ENCODE measurements around the gene PPP1R13L.

PPP1R13L gene

DNA sequence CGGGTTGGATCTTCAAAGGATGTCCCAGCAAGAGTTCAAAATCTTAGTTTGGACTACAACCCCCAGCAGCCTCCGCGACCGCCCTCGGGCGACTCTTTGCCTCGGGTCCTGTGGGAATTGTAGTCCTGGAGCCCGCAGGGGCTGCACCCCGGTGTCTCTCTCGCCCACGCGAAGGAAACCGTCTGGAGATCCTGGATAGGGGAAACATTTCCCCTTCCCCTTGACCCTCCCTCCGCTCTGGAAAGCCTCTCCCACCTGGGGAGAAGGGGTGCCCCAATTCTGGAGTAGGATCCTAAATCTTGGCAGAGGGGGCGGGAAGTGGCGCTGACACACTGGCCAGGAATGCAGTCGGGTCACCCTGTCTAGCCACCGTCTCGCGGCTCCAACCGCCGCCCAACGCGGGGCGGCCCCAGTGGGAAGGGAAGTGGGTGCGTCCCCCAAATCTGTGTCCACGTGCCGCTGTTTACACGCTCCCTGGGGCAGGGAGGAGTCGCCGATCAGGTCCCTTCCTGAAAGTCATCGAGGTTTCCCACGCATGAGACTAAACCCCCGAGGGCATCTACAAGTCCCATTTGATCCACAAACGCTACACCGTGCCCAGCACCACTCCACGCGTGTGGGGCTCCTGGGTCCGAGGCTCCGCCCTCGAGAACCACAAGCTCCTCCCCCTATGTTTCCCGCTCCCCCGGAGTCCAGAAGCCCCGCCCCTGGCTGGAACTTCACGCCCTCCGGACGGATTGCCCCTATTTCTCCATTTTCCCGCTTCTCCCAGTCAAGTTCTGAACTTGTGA is 761 bp upstream of the PPP1R13L start:
- DNase-seq (ENCODE audit: low spot score): peak; percentile 97

DNA sequence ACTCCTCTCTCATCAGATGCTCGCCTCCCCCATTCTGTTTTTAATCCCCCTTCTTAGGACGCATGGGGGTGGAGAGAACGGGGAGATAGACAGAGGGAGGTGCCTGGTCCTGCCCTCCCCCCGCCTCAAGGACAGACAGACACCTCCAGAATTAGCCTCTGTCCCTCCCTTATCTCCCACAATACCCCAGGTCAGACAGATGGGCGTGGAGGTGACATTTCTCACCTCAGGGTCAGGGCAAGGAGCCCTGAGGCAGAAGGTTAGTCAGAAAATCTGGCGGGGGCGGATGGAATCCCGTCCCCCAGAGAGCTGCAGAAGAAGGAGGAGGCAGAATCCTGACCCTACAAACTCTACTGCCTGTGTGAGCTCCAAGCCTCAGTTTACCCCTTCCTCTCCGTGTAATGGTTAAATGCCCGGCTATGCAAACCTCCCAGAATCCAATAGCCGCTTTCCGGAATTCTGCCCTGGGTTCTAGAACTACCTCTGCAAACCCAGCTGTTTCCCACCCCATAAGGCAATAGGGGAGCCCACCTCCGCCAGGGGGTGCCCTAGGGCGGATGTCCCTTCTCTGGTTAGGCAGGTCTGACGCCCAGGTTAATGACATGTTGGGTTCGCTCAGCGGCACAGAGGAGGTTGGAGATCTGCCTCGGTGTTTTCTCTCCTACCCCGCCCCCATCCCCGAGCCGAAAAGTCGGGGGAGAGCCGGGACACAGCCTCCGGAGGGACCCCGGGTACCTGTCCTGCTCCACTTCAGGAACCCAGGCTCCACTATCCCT is 900 bp downstream of the PPP1R13L start:
- DNase-seq (ENCODE audit: low spot score): no peak

DNA sequence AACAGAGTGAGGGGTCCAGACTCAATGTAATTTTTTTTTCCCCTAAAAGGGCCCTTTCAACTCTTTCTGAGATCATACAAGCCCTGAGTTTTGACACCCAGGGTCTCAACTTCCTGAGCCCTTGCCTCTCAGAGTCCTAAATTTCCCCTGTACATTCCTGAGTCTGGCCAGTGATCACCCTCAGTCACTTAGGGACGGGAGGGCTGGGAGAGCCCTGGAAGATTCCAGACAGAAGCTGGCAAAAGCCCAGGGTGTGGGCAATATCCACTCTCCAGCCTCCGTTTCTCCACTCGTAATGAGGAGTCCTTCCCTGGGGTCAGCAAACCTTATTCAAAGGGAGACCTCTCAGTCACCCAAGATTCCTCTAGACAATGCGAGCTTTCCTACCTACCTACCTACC is 1.6 kb downstream of the PPP1R13L start:
- no peak for DNase-seq (ENCODE audit: low spot score)

DNA sequence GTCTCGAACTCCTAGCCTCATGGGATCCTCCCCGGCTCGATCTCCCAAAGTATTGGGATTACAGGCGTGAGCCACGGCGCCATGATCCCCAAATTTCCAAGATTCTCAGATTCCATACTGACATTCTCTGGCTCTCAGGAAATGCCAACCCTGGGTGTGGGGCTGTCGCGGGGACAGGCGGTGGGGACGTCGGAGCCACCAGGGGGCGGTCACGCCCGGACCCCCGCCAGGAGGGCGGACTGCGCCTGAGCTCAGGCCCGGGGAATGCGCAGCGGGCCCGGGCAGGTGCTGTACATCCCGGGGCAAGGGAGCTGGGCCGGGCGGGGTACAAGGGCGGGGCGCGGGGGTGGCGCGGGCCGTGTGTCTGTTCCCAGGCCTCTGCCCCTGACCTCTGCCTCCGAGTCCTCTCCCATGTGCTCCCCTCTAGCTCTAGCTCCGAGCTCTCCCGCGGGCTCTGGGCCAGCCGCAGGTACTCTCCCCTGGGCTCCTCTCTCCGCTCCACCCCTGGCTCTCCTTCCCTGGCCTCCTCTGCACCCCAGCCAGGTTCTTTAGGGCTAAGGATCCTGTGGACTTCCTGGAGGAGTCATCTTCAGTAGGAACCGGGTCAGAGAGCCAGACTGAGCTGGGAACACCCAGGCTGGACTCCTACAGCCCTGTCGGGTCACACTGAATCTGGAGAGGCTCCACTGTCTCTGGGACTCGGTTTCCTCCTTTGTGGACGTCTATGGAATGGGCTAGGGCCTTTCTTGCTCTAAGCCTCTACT is 2.4 kb downstream of the PPP1R13L start:
- peak; percentile 79 for DNase-seq (ENCODE audit: low spot score)

DNA sequence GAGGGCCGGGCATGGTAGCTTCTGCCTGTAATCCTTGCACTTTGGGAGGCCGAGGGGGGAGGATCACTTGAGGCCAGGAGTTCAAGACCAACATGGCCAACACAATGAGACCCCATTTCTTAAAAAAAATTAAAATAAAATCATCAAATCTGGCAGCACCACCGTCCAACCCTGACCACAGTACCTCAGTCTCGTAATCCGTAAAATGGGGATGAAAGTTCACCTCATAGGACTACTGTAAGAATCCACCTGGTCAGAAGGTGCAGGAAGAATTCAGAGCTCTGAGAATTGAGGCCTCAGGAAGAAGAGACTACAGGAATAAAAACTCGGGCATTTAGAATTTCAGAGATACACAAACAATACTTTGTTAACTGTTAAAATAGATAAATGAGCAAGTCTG is 3.1 kb downstream of the PPP1R13L start:
- no peak for DNase-seq (ENCODE audit: low spot score)

DNA sequence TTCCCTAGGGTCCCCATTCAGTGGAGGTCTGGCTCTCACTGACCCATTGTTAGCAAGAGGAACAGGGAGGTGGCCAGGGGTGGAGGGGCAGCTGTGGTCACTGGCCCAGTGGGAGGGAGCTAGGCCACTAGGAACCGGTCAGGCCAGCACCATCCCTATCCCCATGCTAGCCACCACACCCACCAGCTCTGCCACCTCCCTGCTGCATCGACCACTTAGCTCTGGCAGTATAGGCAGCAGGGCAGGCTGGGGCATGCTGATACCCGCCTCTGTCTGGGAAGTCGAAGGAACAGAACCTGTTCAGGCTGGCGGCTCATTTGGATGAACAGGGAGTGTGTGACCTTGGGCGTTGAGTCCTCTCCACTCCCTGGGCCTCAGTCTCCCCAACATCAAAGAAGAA is 4.7 kb downstream of the PPP1R13L start:
- no peak for DNase-seq (ENCODE audit: low spot score)

DNA sequence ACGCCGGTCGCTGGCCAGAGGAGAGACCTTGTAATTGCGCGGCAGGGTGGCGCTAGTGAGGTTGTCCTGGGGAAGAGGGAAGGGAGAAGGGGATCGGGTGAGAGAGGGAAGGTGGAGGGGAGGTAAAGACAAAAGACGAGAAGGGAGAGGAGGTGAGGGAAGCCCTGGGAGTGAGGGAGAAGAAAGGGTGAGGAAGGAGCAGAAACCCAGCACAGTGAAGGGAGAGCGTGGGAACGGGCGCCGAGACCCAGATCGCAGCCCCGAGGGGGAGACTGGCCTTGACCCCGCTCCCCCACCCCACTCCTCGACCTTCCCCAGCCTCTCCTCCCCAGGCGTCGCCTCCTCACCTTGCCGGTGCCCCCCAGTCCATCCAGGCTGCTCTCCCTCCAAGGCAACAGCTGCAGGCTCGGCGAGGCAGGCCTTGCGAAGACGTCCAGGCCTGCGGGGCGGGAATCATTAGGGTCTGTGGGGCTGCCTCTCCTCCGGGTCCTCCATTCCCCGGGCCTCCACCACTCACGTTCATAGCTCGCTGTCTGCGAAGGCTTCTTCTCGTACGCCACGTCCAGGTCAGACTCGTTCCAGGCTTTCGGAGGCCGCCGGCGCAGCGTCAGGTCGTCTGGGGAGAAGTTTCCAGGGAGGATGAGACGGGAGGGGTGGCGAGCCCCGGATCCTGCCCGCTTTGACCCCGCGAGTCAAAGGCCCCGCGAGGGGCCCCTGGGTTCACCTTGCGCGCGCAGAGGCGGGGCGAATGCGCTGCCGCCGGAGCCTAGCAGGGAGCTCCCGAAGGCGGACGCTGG is 8.8 kb downstream of the PPP1R13L start:
- no peak for DNase-seq (ENCODE audit: low spot score)

DNA sequence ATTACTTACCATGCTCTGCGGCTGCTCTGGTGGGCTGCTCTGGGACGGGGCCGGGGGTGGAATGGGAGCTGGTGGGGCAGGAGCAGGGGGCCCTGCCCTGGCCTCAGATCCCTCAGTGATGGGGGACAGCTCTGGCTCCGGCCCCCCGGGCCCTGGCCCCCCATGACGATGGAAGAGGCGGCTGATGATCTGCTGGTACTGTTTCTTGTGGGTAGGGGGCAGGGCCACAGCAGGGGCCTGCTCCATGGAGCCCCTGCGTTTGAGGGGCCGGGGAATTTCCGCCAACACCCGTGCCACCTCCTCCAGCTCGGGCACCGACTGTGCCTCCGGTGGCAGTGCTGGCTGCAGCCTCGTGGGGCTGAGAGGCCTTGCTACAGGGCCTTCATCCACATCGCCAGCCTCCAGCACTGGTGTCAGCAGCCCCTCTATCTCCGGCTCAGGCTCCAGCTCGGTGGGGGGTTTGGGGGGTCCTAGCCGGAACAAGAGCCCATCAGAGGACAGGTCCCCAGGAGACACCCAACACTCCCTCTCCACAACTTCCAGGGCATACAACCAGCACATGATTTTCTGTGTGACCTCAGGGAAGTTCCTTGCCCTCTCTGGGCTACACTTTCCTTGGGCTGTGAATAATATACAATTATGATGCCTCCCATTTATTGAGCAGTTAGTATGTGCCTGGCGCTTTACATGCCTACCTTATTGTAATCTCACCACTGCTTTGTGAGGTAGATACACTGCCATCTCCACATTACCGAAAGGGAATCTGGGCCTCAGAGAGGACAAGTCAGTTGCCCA is 12.8 kb downstream of the PPP1R13L start:
- no peak for DNase-seq (ENCODE audit: low spot score)

DNA sequence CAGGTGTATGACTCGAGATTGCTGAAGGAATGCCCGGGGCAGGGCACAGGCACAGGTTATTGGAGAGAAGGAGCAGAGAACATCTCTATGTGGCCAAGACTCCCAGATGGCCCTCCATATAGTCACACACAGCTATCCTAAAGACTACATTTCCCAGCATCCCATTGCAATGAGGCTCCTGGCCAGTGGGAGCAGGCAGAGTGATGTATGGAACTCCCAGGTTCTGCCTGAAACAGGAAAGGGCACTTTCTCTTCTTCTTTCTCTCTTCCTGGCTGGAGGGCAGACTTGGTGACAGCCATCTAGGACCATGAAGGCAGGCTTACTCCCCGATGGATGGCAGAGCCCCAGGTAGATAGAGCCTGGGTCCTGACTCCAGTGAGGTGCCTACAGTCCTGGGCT is 13.5 kb downstream of the PPP1R13L start:
- no peak for DNase-seq (ENCODE audit: low spot score)

DNA sequence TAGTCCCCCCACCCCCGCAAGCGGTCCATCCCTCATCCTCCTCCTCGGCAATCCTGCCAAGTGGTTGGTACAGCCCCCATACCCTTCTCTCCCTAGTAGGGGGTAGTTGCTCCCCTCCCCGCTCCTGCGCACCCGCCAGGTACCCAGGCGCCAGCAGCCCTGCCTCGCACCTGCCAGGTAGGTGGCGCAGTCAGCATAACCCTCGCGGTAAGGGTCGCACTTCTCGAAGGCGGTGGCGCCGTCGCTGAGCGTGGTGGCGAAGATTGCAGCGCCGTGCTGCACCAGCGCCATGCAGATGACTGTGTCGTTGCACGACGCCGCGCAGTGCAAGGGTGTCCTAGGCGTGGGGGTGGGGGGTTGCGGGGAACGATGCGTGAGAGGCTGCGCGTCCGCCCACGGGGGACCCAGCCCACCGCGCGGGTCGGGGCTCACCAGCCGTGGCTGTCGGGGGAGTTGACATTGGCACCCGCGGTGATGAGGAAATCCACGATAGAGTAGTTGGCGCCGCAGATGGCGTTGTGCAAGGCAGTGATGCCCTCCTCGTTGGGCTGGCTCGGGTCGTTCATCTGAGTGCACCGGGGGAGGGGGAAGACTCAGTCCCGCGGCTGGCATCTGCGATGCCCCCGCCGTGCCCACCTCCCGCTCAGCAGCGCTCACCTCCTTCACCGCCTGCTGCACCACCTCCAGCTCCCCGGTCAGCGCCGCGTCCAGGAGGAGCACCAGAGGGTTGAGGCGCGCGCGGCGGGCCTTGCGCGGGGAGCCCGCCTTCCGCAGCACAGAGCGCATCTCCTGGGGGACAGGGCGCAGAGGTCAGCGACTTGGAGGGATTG is 19.3 kb downstream of the PPP1R13L start:
- no peak for DNase-seq (ENCODE audit: low spot score)

DNA sequence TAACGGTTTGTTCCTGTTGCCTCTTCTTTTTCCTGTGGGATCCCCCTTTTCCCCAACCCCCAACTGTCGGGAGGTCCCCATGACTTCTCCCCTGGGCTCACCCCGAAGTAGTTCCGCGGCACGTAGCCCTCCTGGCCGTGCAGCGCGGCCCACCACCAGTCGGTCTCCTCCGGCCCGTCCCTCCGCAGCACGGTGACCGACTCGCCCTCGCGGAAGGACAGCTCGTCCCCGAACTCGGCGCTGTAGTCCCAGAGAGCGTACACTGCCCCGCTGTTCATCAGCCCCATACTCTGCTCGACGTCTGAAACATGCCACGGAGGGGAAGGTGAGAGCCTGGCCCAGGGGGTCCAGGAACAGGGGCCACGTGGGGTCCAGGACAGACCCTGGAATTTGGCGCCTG is 22.4 kb downstream of the PPP1R13L start:
- DNase-seq (ENCODE audit: low spot score): no peak

DNA sequence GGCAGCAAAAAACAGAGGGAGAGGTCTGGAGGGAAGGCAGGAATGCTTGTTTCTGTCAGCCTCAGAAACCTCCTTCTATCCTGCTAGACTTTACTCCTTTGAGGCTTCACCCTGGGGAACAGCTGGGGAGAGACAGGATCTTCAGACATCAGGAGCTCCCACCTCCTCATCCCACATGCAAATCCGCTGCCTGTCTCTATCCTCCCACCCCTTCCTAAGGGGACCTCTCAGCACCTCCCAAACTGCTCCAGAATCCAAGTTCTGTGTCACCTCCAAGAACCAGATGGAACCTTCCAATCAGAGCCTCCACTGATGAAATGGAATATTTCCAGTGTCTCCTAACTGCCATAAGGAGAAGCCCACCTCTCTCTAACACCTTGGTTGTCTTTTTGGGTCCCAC is 24.8 kb downstream of the PPP1R13L start:
- DNase-seq (ENCODE audit: low spot score): no peak

DNA sequence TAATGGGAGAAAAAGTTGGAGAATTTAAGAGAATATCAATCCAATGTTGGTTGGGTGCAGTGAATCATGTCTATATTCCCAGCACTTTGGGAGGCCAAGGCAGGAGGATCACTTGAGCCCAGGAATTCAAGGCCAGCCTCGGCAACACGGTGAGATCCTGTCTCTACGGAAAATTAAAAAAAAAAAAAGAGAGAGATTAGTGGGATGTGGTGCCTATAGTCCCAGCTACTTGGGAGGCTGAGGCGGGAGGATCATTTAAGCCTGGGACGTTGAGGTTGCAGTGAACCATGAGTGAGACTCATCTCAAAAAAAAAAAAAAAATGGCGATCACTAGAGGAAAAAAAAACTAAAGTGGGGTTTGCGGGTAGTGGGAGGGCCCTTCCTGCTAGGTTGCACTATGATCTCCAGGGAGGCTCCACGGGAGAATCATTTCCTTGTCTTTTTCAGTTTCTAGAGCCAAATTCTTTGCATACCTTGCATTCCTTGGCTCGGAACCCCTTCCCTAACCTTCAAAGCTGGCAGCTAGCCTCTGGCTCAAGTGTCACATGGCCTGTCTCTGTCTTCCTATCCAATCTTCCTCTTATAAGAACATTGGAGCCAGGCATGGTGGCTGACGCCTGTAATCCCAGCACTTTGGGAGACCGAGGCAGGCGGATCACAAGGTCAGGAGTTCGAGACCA is 28.7 kb downstream of the PPP1R13L start:
- peak; percentile 84 for DNase-seq (ENCODE audit: low spot score)

DNA sequence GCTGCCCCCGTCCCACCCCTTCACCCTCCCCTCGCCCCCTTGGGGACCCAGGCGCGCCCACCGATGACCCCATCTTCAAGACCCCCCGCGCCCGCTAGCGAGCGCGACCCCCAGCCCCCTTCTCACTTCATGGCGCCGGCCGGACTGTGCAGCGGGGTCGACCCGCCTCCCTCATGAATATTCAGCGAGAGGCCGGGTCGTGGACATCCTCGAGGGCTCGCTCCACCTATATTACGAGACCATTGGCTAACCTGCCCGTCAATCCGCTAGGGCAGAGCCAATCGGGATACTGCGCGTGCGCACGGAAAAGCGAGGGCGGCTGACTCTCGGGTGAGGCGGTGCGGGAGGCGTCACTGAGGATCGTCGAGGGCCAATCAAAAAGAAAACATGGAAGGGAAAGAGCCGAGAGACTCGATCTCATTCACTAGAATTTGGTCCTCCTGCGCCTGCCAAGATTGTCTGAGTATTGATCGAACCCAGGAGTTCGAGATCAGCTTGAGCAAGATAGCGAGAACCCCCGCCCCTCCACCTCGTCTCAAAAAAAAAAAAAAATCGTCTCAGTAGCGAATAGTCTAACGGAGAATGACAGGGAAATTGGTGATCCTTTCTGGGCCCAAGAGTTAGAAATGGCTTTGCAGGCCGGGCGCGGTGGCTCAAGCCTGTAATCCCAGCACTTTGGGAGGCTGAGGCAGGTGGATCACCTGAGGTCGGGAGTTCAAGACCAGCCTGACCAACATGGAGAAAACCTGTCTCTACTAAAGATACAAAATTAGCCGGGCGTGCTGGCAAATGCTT is 34.3 kb downstream of the PPP1R13L start, which contains the start of gene ERCC2:
Gene ERCC2 (minus strand): TSS at position 164 of the 795 bp plus-strand sequence. CDS start 33 bp downstream, at position 131.
- DNase-seq (ENCODE audit: low spot score): peak; percentile 100

DNA sequence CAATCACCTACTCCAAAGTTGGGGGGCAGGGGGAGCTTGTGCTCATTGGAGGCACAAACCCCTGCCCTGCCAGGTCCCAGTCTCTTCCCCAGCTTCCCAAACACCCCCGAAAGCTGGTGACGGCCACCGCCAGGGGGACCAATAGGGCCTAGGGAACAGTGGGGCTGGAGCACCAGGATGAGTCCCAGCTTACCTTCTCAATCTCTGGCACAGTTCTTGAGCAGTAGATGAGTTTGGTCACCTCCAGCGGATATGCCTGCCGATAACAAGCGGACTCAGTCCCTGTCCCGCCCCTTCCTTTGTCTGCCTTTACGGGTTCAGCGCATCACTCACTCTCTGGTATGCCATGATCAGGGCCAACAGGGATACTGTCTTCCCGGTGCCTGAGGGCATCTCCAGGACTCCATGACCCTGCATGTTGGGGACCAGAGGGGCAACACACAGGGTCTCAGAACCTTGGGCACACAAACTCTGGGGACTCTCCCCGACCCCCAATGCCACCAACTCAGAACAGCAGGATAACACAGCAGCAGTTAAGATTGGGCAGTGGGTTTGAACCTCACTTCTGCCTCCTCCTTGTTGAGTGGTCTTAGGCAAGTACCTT is 36.0 kb downstream of the PPP1R13L start:
- DNase-seq (ENCODE audit: low spot score): no peak

DNA sequence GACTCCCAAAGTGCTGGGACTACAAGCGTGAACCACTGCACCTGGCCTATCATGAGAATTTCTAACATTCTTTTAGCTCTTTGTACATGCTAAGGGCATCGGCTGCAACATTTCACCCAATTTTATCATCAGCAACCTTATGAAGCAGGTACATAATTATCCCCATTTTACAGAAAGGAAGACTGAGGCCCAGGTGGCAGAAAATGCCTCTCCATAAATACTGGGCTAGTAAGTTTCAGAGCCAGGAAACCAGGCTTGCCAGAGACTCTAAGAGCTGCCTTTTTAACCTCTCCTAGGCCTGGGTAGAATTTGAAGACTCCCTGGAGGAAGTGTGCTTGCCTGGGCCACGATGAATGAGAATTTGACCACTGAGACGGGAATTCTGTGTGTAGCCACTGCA is 36.7 kb downstream of the PPP1R13L start:
- DNase-seq (ENCODE audit: low spot score): no peak

DNA sequence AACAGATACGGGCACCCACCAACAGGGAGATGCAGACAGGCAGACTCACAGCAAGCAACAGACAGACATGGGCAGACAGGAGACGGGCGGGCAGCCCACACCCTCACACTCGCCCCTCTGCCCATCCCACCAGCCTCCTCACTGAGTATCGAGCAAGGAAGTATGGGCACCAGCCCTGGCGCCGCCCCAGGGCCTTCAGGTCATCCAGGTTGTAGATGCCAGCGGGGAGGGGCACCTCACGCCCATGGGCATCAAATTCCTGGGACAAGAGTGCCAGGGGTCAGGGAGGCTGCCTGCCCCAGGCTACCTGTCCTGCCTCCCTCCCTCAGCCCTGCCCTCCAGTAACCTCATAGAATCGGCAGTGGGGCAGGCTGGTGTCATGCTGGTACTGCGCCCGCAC is 40.2 kb downstream of the PPP1R13L start:
- no peak for DNase-seq (ENCODE audit: low spot score)

DNA sequence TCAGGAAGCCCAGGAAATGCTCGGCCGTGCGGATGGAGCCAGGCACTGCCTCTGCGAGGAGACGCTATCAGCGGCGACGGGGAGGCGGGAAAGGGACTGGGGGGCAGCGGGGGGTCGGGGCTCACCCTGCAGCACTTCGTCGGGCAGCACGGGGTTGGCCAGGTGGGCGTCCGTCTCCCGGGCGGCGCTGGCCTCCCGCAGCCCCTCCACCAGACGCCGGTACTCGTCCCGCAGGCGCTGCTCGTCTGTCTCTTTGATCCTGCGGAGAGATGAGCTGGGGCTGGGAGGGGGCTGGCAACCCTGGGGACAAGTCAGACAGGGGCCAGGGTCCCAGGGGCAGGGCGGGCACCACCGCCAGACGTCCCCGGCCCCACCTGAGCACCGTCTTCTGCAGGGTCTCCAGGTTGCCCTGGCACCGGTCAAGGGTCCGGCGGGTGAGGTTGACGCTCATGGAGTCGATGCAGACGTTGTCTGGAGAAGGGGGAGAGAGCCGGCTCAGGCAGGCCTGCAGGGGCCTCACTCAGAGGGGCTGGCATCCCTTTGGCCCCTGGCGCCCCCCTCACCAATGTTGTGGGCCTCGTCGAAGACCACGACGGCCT is 40.9 kb downstream of the PPP1R13L start:
- DNase-seq (ENCODE audit: low spot score): no peak

Measured in hepatic stellate cell (primary cell).